Activated gamma-delta T cell treated with anti-CD3 and anti-CD28 coated beads, Interleukin-2, amount 50 U/mL, for 16 hours (primary cell): ENCODE measurements around the gene FAM227A.

Source experiments
- DNase-seq: peaks from one replicate; pipeline ENCODE4 v3.0.0-alpha.2; 2020; ENCODE audit warnings: low read depth

Gene FAM227A

DNA sequence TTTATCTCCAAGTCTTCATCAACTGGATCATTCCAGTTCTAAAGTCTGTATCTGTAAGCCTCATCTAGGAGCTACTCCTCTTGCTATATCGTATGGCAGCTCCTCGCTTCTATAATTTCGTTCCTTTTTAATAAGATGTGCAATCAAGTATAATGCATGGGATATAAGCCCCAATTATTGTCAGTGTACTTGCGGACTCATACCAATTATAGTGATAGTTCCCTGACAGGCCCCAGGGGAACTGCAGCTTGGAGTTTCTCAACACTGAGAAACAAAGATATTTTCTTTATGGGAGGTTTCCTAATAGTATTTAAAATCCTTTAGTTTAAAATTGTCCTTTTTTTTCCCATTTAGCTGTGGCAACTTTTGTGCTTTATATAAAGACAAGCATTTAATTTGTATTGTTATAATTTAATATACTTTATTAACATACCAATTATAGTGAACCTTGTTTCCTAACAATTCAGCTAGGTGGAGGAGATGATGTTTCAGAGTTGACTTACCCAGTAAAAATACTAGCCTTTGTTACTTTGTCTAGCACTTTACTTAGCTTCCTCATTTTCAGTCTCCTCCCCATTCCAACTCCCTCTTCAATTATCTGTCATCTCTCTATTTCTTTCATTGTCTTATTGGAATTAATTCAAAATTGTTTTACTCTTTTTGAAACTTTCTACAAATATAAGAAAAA lies 124.8 kb downstream of the FAM227A start:
- DNase-seq, result no peak
